ENCODE data around the gene RIPPLY1.
A peak's percentile ranks its signal among the peaks of the same experiment; 100 is the strongest.

RIPPLY1 gene

DNA sequence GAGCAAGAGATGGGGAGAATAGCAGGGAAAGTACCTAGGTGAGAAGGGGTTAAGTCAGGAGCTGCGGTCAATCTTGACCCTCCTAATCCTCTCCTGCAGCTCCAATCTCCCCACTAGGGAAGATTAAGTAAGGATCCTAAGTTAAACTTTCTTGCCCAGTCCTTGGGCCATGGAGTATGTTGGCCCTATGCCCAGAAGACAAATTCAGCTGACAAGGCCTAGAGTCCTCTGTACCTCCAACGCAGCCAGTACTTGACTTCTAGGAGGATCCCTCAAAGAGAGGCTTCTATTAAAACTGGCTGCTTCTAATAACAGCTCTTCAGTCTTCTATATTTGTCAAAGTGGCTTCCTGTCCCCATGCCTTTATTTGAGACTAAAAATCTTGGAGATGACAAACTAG lies 18.5 kb upstream of the RIPPLY1 start:
- no peak for DNase-seq (ENCODE audit: low read depth)
- in situ Hi-C loops (cut with HindIII; ENCODE audit: low sequenced_read_pairs): no loop called here
- H3K4me3 ChIP-seq (ENCODE audit: low read depth, low read length): no peak overlapping the region
- TF ChIP-seq CTCF (IDR thresholded peaks at IDR 0.05; ENCODE audit: low read depth, low read length, missing control alignments): no peak

DNA sequence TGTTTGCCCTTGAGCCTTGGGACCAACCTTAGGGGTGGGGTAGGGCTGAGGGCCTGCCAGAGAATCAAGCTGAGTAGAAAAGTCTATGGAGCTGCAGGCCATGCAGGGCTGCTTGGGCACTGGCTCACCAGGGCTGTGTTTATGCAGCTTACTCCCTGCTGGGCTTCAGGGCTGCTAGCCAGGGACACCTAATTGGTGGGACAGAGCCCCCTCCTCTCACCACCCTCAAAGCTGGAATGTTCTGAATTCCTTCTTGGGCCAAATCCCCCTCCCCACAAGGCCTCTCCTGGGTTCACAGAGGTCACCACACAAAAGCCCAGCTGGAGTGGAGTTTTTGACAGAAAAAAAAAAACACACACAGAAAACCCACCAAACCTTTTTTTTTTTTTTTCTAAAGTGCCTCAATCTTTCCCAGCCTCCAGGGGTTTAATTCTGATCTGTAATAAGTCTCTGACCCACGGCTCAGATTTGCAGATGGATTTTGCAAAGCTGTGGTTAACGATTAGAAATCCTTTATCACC lies 16.9 kb upstream of the RIPPLY1 start, which contains the start of gene CLDN2:
Gene CLDN2, plus strand, starts transcription at position 471 of the 521 bp plus-strand sequence. CDS start 7,827 bp downstream, outside the sequence.
- H3K4me3 ChIP-seq (ENCODE audit: low read depth, low read length): no peak within 1 kb of the TSS
- no peak for TF ChIP-seq CTCF (IDR thresholded peaks at IDR 0.05; ENCODE audit: low read depth, low read length, missing control alignments)
- peak; percentile 27 for DNase-seq (ENCODE audit: low read depth)
- in situ Hi-C loops (cut with HindIII; ENCODE audit: low sequenced_read_pairs): no loop called here

DNA sequence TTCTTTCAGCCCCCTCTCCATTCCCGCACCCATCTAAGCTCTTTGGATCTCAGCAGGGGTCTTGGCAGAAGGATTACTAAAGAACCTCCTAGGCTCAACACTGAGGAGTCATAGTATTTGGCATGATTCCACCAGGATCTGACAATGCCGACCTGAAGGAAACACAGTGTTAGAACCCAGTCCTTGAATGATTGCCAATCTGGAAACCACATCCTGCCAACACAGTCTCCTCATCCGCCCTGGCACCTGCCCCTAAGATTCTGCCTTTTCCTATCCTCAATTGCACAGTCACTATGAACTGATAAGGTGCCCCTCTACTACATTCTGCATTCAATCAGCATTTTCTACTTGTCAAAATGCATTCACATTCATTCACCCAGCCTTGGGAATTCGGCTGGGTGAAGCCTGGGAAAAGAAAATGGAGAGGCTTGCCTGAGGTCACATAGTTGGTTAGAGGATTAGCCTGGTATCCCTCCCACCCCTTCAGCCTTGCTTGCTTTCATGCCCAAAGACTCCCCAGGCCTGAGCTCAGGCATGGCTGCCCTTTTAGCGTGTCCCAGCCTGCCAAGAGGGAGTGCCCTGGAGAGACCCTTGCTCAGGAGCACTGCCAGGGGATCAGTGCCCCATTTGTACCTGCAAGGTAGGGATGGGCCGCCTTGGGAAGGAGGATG lies 14.8 kb upstream of the RIPPLY1 start:
- in situ Hi-C loops (cut with HindIII; ENCODE audit: low sequenced_read_pairs): no loop called here
- H3K4me3 ChIP-seq (ENCODE audit: low read depth, low read length): no peak overlapping the region
- no peak for DNase-seq (ENCODE audit: low read depth)
- TF ChIP-seq CTCF (IDR thresholded peaks at IDR 0.05; ENCODE audit: low read depth, low read length, missing control alignments): no peak

GRCh38 chrX:106912864-106913263 lies 9.7 kb upstream of the RIPPLY1 start:
- H3K4me3 ChIP-seq (ENCODE audit: low read depth, low read length): no peak overlapping the region
- in situ Hi-C loops (cut with HindIII; ENCODE audit: low sequenced_read_pairs): no loop called here
- no peak for DNase-seq (ENCODE audit: low read depth)
- no peak for TF ChIP-seq CTCF (IDR thresholded peaks at IDR 0.05; ENCODE audit: low read depth, low read length, missing control alignments)

DNA sequence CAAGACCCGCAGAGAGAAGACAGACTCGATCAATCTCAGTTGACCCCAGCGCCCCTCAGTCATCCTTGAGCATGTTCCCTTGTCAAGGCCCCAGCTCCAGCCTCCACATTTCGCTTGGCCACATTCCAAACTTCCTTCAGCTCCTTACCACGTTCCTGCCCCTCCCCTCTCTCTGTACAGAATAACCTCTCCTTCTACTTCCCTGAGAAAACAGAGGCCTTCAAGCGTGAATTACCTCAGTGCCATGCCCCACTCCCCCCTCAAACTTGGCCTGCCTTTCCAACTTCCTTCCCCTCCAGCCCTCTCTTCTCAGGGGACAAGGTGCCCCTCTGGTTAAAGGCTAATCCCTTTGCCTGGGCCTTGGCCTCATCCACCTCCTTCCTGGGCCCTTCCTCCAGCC lies 3.2 kb upstream of the RIPPLY1 start:
- TF ChIP-seq CTCF (IDR thresholded peaks at IDR 0.05; ENCODE audit: low read depth, low read length, missing control alignments): no peak
- H3K4me3 ChIP-seq (ENCODE audit: low read depth, low read length): no peak overlapping the region
- DNase-seq (ENCODE audit: low read depth): no peak
- in situ Hi-C loops (cut with HindIII; ENCODE audit: low sequenced_read_pairs): no loop called here

- no peak for DNase-seq (ENCODE audit: low read depth)
- in situ Hi-C loops (cut with HindIII; ENCODE audit: low sequenced_read_pairs): no loop called here
- H3K4me3 ChIP-seq (ENCODE audit: low read depth, low read length): no peak overlapping the region
- no peak for TF ChIP-seq CTCF (IDR thresholded peaks at IDR 0.05; ENCODE audit: low read depth, low read length, missing control alignments)
Measured at GRCh38 chrX:106905064-106905708, 2.0 kb upstream of the RIPPLY1 start.
